ENCODE results near the gene SPC24. TPM values are rescaled to one million over a fixed set of nuclear protein-coding genes. Genes with fewer than 3 reads are reported as not detected.
"Not testable (repeated sequence)": the region's sequence is repeated elsewhere in the genome, so short reads cannot be mapped to it uniquely, and the experiment has no call there.

SPC24 gene
- total RNA-seq, 4 donors from 2014 or later = 1.8 to 21.8 (median 2.6) TPM

DNA sequence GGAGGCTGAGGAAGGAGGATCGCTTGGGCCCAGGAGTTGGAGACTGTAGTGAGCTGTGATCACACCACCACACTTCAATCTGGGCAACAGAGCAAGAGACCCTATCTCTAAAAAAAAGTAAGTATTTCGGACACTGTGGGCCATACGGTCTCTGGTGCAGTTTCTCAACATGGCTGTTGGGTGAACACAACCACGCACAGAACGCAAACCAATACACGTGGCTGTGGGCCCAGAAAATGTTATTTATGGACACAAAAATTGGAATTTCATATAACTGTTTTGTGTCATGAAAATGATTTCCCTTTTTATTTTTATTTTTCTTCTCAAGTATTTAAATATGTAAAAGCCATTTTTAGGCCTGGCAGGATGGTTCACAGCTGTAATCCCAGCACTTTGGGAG, 46.8 kb downstream of the SPC24 start:
- TF ChIP-seq CTCF (IDR thresholded peaks at IDR 0.05) (no peak), POLR2A (IDR thresholded peaks at IDR 0.05) (no peak)
- H3K36me3 ChIP-seq = no peaks in the 10 kb centered on the region
- H3K4me1 ChIP-seq = no peaks in the 10 kb centered on the region
- H3K4me3 ChIP-seq = no peak overlapping the region
- H3K27ac ChIP-seq = no peak overlapping the region
- intact Hi-C loops (cut with DNase I; ENCODE audit: low total_unique reads) = no loop called here
- H3K9me3 ChIP-seq = no peaks in the 10 kb centered on the region
- no peak for DNase-seq
- no peaks in the 10 kb centered on the region for H3K27me3 ChIP-seq

DNA sequence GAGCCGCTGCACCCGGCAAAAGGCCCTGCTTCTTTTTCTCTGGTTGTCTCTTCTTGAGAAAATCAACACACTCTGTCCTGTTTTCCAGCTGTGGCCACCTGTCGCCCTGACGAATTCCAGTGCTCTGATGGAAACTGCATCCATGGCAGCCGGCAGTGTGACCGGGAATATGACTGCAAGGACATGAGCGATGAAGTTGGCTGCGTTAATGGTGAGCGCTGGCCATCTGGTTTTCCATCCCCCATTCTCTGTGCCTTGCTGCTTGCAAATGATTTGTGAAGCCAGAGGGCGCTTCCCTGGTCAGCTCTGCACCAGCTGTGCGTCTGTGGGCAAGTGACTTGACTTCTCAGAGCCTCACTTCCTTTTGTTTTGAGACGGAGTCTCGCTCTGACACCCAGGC, 49.1 kb downstream of the SPC24 start:
- Histone ChIP-seq H3K27me3 (no peaks in the 10 kb centered on the region), H3K27ac (no peak overlapping the region), H3K9me3 (no peaks in the 10 kb centered on the region), H3K4me1 (no peaks in the 10 kb centered on the region), H3K4me3 (no peak overlapping the region), H3K36me3 (no peaks in the 10 kb centered on the region)
- no peak for TF ChIP-seq POLR2A (IDR thresholded peaks at IDR 0.05)
- no peak for TF ChIP-seq CTCF (IDR thresholded peaks at IDR 0.05)
- no peak for DNase-seq
- intact Hi-C loops (cut with DNase I; ENCODE audit: low total_unique reads) = no loop called here

GRCh38 chr19:11105014-11105636, 50.5 kb downstream of the SPC24 start:
- TF ChIP-seq CTCF (IDR thresholded peaks at IDR 0.05) (no peak), POLR2A (IDR thresholded peaks at IDR 0.05) (no peak)
- Histone ChIP-seq H3K27ac (no peak overlapping the region), H3K4me1 (no peaks in the 10 kb centered on the region), H3K9me3 (no peaks in the 10 kb centered on the region), H3K4me3 (no peak overlapping the region), H3K27me3 (no peaks in the 10 kb centered on the region), H3K36me3 (no peaks in the 10 kb centered on the region)
- intact Hi-C loops (cut with DNase I; ENCODE audit: low total_unique reads) = no loop called here
- DNase-seq = no peak

- H3K27me3 ChIP-seq; H3K4me1 ChIP-seq; H3K4me3 ChIP-seq; H3K36me3 ChIP-seq; intact Hi-C loops (cut with DNase I; ENCODE audit: low total_unique reads); H3K9me3 ChIP-seq; H3K27ac ChIP-seq; DNase-seq: not testable (repeated sequence)
Observed at GRCh38 chr19:11103667-11104066, 51.9 kb downstream of the SPC24 start.

- Histone ChIP-seq H3K27me3 (no peaks in the 10 kb centered on the region), H3K4me3 (no peak overlapping the region), H3K27ac (no peak overlapping the region), H3K4me1 (no peaks in the 10 kb centered on the region), H3K36me3 (no peaks in the 10 kb centered on the region), H3K9me3 (no peaks in the 10 kb centered on the region)
- TF ChIP-seq CTCF (IDR thresholded peaks at IDR 0.05) (no peak), POLR2A (IDR thresholded peaks at IDR 0.05) (no peak)
- intact Hi-C loops (cut with DNase I; ENCODE audit: low total_unique reads) = no loop called here
- no peak for DNase-seq
Observed at GRCh38 chr19:11102944-11103343, 52.6 kb downstream of the SPC24 start.

- no peaks in the 10 kb centered on the region for H3K36me3 ChIP-seq
- H3K27ac ChIP-seq = no peak overlapping the region
- no peaks in the 10 kb centered on the region for H3K27me3 ChIP-seq
- no peaks in the 10 kb centered on the region for H3K9me3 ChIP-seq
- no peak overlapping the region for H3K4me3 ChIP-seq
- intact Hi-C loops (cut with DNase I; ENCODE audit: low total_unique reads) = no loop called here
- no peak for DNase-seq
- no peak for TF ChIP-seq CTCF (IDR thresholded peaks at IDR 0.05)
- no peak for TF ChIP-seq POLR2A (IDR thresholded peaks at IDR 0.05)
- no peaks in the 10 kb centered on the region for H3K4me1 ChIP-seq
Observed at GRCh38 chr19:11101057-11101456, 54.5 kb downstream of the SPC24 start.
